ENCODE measurements around the gene AAK1.

AAK1 gene

GRCh38 chr2:69491864-69492263 is 151.7 kb downstream of the AAK1 start:
- no peak for DNase-seq (ENCODE audit: low read depth)

- DNase-seq (ENCODE audit: low read depth): no peak
Observed at GRCh38 chr2:69490486-69490885, 153.1 kb downstream of the AAK1 start.

DNA sequence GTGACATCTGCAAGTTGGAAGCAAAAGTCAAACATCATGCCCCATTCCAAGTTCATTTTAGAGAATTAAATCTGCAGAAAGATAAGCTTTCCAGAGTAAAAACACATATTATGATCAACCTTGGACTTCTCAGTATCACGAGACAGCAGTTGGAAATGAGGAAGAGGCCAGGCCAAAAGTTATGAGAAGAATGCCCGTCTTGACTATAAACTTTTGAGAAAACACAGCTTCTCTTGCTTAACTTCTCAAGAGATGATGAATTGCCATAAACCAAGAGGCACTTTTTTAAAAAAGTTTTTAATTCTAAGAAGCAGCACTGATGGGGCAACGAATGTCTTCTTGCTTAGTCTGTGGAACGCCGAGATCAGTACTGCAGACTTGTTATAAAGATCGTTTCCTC is 153.7 kb downstream of the AAK1 start:
- no peak for DNase-seq (ENCODE audit: low read depth)

DNA sequence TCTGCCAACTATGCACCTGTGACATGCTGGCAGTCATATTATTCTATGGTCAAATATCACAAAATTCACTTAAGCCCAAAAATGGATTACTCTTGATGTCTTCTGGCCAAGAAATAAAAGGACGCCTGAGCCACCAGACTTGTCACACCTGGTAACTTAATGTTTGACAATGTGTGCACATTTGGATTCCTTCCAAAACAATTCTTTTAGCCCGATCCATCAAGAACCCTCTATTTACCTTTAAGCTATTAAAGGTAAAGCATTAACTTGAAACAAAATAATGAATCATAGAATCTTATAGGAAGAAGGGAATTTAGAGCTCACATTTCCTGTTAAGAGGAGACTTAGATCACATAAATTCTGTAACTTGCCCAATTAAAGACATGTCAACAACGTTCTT is 159.8 kb downstream of the AAK1 start:
- no peak for DNase-seq (ENCODE audit: low read depth)

- no peak for DNase-seq (ENCODE audit: low read depth)
Observed at GRCh38 chr2:69483024-69483423, 160.5 kb downstream of the AAK1 start.

DNA sequence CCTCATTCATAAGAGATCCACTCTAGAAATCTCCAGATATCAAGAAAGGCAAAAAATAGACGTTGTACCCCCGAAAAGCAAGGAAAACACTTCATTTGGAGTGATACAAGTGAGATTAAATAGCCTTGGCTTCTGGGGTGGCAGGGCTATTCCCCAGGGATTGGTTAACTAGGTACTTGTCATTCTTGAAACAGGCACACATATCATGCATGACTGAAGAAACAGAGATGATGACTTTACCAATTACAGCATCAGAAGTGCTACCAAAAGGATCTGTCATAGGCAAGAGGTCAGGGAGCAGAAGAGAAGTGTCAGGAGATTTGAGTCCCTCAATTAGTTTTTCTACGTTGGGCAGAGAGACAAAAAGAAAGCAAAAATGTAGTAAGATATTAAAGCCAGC is 161.1 kb downstream of the AAK1 start:
- no peak for DNase-seq (ENCODE audit: low read depth)

DNA sequence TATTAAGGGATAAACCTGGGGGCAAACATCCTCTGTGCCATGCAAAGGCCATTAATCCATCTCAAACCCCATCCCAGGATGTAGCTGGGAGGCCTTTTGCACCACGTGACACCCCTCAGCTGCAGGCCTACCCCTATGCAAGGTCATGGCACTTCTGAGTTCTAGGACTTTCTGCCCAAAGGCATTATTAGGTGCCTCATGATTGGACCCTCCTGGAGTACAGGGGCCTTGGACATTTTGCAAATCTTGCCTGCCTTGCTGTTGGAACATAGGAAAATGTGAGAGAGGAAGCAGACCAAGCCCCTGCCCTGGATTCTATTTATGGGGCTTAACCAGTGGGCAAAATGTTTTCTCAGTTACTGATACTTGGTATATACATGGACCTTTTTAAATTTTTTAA is 162.1 kb downstream of the AAK1 start:
- DNase-seq (ENCODE audit: low read depth): no peak

DNA sequence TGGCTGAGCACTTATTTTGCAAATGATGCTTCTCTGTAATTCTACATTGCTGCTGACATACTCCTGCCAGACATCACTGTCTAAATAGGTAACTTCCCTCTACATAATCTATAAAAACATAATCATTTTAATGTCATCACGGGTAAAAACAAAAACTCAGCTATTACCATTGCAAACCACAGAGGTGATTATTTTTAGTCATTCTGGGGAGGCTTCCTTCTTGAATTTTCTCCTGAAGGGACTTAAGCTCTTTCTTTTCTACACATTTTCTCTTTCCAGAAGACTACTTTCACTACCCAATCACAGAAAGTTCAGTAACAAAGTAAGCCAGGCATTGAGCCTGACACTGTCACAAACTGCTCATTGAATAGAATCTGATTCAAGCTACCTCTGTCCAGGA is 165.9 kb downstream of the AAK1 start:
- DNase-seq (ENCODE audit: low read depth): no peak

- no peak for DNase-seq (ENCODE audit: low read depth)
Observed at GRCh38 chr2:69474688-69475087, 168.9 kb downstream of the AAK1 start.

DNA sequence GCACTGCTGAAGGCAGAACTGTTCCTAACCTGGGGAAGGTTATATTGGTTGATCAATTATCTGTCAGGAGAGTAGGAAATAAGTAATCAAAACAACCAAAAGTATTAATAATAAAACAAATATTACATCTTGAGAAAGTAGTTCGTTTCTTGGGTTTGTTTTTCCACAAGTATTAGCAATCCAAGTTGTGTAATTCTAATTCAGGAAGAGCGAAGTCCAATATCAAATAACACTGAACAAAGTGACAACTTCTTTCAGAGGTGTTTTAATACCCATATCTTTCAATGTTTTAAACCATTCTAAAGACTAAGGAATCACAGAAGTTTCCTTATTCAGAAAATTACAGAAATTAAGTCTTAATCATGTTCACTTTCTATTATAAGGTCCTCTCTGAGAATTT is 171.7 kb downstream of the AAK1 start:
- no peak for DNase-seq (ENCODE audit: low read depth)

GRCh38 chr2:69470911-69471310 is 172.6 kb downstream of the AAK1 start:
- DNase-seq (ENCODE audit: low read depth): no peak

- no peak for DNase-seq (ENCODE audit: low read depth)
Observed at GRCh38 chr2:69469784-69470183, 173.8 kb downstream of the AAK1 start.

DNA sequence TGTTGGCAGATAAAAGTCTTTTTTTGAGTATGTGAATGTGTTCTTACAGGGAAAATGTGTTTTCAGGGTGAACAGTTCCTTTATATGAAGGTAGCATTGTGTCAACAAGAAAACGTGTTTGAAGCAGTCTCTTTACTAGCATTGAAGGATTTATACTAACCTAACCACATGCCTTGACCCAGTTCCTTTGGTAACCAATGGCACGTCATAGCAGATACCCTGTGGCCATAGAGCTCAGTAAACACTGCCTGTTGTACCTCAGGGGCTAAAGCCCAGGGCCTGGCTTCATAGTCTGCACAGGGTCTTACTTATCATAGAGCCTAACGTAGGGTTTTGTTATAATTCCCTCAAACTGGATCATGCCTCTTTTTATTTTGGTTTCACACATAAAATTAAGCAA is 174.2 kb downstream of the AAK1 start:
- no peak for DNase-seq (ENCODE audit: low read depth)

DNA sequence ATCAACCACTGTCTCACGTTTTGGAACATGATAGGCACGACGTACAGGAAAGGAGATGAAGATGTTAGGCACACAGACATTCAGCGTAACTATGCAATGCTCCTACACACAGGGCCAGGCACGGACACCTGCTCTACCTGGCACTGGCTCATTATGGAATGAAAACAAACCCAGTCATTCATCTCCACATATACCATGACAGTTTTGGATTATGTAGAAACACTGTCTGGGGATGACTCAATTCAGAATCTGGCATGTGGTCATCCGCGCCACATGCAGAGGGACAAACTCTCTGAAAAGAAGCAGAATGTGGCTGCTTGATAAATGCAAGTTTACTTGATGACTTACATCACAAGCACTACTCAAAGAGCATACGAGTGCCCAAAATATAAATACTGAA is 176.8 kb downstream of the AAK1 start:
- DNase-seq (ENCODE audit: low read depth): no peak

DNA sequence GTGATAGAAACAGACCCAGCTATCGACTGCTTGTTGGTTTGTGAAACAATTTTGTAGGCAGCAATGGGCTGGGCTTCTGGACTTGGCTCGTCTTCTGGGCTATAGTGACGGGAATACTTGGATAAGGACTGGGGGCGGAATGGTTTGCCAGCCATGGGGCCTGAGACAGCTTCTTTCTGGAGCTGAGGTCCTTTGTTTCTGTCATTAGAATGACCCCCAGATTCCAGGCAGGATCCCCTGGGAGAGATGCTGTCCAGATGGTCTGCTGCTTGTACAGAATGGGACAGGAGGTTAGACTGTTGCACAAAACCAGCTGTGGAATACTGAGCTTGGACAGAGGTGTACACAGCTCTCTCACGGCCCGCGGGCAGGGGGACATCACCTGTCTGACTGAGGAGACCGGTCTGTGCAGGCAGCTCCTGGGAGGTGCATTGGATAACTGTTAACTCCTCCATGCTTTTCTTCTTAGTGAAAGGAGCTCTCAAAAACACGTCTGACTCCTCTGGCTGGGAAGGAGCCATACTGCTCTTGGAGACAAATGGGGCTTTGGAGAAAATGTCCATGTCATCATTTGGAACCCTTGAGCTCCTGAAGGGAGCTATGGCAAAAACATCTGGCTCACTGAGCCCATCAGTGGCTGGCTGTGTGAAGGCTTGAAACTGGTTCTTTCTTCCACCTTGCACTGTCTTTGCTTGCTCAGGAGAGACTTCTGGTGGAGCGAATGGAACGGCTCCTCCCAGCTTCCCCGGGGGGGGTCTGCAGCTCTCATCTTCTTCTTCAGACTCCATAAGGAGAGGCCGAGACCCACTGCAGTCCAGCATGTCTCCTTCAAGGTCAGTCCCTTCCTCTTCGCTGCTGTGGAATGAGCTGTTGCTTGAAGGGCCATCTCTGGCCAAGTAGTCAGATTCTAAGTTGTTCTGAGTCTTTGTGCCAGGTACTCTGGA is 177.8 kb downstream of the AAK1 start:
- DNase-seq (ENCODE audit: low read depth): no peak

GRCh38 chr2:69464575-69464974 is 179.0 kb downstream of the AAK1 start:
- DNase-seq (ENCODE audit: low read depth): peak; percentile 2

DNA sequence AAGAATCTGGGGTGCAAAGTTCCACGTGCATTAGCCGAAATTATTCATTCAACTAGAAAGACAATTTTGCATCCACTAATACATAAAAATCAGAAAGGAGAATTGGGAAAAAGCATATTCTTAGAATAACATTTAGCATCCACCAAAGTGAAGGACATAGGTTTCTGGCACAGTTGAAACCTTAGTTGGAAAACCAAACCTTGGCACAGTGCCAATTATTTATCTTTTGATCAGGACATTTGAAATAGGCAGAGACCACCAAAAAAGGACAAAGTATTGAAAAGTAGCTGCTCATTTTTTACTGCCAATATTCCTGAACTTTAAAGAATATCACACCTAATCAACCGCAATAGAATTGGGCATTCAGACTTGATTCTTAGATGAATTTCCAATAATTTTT is 180.8 kb downstream of the AAK1 start:
- no peak for DNase-seq (ENCODE audit: low read depth)

- DNase-seq (ENCODE audit: low read depth): no peak
Observed at GRCh38 chr2:69461404-69461803, 182.1 kb downstream of the AAK1 start.

- DNase-seq (ENCODE audit: low read depth): no peak
Observed at GRCh38 chr2:69459936-69460335, 183.6 kb downstream of the AAK1 start.

GRCh38 chr2:69456950-69457445 is 186.5 kb downstream of the AAK1 start:
- DNase-seq (ENCODE audit: low read depth): no peak

DNA sequence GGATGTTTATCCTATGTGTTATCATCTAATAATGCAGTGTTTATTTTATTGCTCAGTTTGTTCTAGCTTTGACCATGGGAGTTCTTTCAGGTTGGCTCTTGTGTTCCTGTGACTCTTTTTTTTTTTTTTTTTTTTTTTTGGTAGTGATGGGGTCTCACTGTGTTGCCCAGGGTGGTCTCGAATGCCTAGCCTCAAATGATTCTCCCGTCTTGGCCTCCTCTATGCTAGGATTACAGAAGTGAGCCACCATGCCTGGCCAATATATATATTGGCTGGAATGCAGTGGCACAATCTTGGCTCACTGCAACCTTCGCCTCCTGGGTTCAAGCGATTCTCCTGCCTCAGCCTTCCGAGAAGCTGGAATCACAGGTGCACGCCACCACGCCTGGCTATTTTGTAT is 187.4 kb downstream of the AAK1 start:
- no peak for DNase-seq (ENCODE audit: low read depth)

DNA sequence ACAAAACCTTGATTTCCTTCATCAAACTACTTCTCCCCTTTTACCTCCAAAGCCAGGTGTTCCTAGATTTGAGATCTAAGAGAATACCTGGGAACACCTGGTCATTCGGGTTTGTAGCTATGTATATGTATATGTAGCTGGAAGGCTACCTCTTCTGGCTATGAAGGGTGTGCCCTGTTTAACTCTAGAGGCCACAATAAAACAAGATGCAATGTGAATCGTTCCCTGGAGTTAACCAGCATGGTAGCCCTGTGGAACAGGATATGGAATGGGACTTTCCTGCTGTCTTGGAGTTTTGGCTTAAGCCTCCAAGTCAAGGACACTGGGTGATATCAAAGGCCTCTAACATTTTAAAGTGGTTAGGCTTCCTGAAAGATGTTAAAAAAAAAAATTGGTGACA is 188.6 kb downstream of the AAK1 start:
- no peak for DNase-seq (ENCODE audit: low read depth)

DNA sequence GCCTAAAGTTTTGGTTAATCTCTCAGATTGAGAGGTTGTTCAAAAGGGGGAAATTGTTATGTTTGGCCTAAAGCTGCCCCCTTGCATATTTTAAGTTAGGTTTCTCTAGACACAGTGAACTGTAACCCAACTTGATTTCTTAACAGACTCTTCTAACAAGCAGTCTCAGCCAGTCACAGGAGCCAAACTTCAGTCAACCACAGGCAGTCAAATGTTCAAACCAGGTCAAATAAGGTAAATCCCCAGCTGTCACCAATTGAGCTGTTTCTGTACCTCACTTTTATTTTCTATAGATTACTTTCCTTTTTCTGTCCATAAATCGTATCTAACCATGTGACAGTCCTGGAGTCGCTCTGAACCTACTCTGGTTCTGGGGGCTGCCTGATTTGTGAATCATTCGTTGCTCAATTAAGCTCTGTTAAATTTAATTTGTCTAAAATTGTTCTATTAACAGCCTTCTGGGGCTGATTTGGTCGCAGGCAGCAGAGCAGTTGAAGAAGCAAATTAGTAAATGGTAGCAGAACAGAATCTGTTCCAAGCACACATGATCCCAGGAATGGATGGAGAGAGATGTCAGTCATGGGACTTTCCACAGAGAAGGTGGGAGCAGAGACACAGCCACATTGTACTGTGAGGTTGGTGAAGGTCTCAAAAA is 189.9 kb downstream of the AAK1 start:
- DNase-seq (ENCODE audit: low read depth): no peak
